Neuronal stem cell (in vitro differentiated cells): Measurements from ENCODE around the gene KMT2A.
"Not testable (repeated sequence)": the region's sequence is repeated elsewhere in the genome, so short reads cannot be mapped to it uniquely, and the experiment has no call there.

Experiments used
- DNase-seq: peaks from one replicate; pipeline ENCODE4 v3.0.0-alpha.2; 2013; ENCODE audit warnings: low spot score
- H2AFZ ChIP-seq: one replicate; pipeline ENCODE4 v1.6.1; 2013; ENCODE audit warnings: mild to moderate bottlenecking, low read length, inconsistent platforms
- H2AK5ac ChIP-seq: 2 replicates; pipeline ENCODE4 v1.6.1; 2013; ENCODE audit warnings: low read depth, mild to moderate bottlenecking, inconsistent platforms, low read length, moderate library complexity, mixed read lengths
- H2BK120ac ChIP-seq: 2 replicates; pipeline ENCODE4 v1.6.1; 2013; ENCODE audit warnings: low read depth, mild to moderate bottlenecking, inconsistent platforms, low read length, moderate library complexity, mixed read lengths
- H2BK12ac ChIP-seq: one replicate; pipeline ENCODE4 v1.6.1; 2013; ENCODE audit warnings: low read length, inconsistent platforms
- H2BK15ac ChIP-seq: 2 replicates; pipeline ENCODE4 v1.6.1; 2013; ENCODE audit warnings: mild to moderate bottlenecking, low read length, inconsistent platforms, mixed read lengths
- H2BK5ac ChIP-seq: one replicate; pipeline ENCODE4 v1.6.1; 2013; ENCODE audit warnings: inconsistent platforms, mild to moderate bottlenecking, low read length, moderate library complexity
- H3K14ac ChIP-seq: one replicate; pipeline ENCODE4 v1.6.1; 2013; ENCODE audit warnings: low read length, inconsistent platforms
- H3K18ac ChIP-seq: 2 replicates; pipeline ENCODE4 v1.6.1; 2013; ENCODE audit warnings: low read length, inconsistent platforms
- H3K23ac ChIP-seq: 2 replicates; pipeline ENCODE4 v1.6.1; 2013; ENCODE audit warnings: low read depth, mild to moderate bottlenecking, mixed read lengths, low read length, inconsistent platforms; ENCODE audit not compliant: poor library complexity
- H3K27ac ChIP-seq: replicated peaks from 3 replicates; pipeline ENCODE4 v1.5.1; 2013; ENCODE audit warnings: low read length, inconsistent platforms
- H3K27me3 ChIP-seq, 3 experiments: 2 replicates each; pipeline ENCODE4 v1.6.1; 2013; ENCODE audit warnings: low read length in 3 of 3, mild to moderate bottlenecking in 2 of 3, inconsistent platforms in 1 of 3, low read depth in 1 of 3, mixed read lengths in 1 of 3, moderate library complexity in 1 of 3; ENCODE audit not compliant: control insufficient read depth in 3 of 3, insufficient read depth in 3 of 3
- H3K36me3 ChIP-seq, 2 donors: replicated peaks in 1 of 2; 2 replicates each; pipeline ENCODE4 v1.6.1; 2013; ENCODE audit warnings: low read length in 2 of 2; ENCODE audit not compliant: control insufficient read depth in 2 of 2, insufficient read depth in 2 of 2
- H3K4ac ChIP-seq: 2 replicates; pipeline ENCODE4 v1.6.1; 2013; ENCODE audit warnings: inconsistent platforms, mild to moderate bottlenecking, low read length, moderate library complexity
- H3K4me1 ChIP-seq, 2 donors: 1 replicate in 1 of 2; 2 replicates in 1 of 2; pipeline ENCODE4 v1.6.1; 2013; ENCODE audit warnings: low read length in 2 of 2, low read depth in 1 of 2; ENCODE audit not compliant: control insufficient read depth in 2 of 2, insufficient read depth in 1 of 2
- H3K4me2 ChIP-seq: one replicate; pipeline ENCODE4 v1.6.1; 2013; ENCODE audit warnings: mild to moderate bottlenecking, low read length, inconsistent platforms; ENCODE audit not compliant: insufficient read depth, poor library complexity, severe bottlenecking
- H3K4me3 ChIP-seq, 2 donors: 2 replicates each; pipeline ENCODE4 v1.5.1; 2013; ENCODE audit warnings: low read length in 2 of 2, mild to moderate bottlenecking in 2 of 2, inconsistent platforms in 1 of 2, moderate library complexity in 1 of 2
- H3K79me1 ChIP-seq: one replicate; pipeline ENCODE4 v1.6.1; 2013; ENCODE audit warnings: low read depth, mild to moderate bottlenecking, inconsistent platforms, low read length, moderate library complexity
- H3K9ac ChIP-seq: one replicate; pipeline ENCODE4 v1.6.1; 2013; ENCODE audit warnings: mild to moderate bottlenecking, low read depth, low read length, inconsistent platforms; ENCODE audit not compliant: poor library complexity
- H3K9me3 ChIP-seq, 2 donors: replicated peaks in 1 of 2; 2 replicates each; pipeline versions ENCODE3 to v1.6.1; 2013; ENCODE audit warnings: low read length in 2 of 2, mild to moderate bottlenecking in 2 of 2, inconsistent platforms in 1 of 2, low read depth in 1 of 2, mixed read lengths in 1 of 2, moderate library complexity in 1 of 2; ENCODE audit not compliant: control insufficient read depth in 2 of 2, insufficient read depth in 1 of 2
- H4K8ac ChIP-seq: one replicate; pipeline ENCODE4 v1.6.1; 2013; ENCODE audit warnings: low read depth, mild to moderate bottlenecking, inconsistent platforms, low read length, moderate library complexity
- H4K91ac ChIP-seq: one replicate; pipeline ENCODE4 v1.6.1; 2013; ENCODE audit warnings: low read length, low read depth, mild to moderate bottlenecking, inconsistent platforms; ENCODE audit not compliant: poor library complexity
- WGBS, 2 donors: extraction: QIAGEN DNeasy Blood & Tissue Kit; methylation state at CpG; one replicate each; pipeline ENCODE4 v1.1.7; 2013; ENCODE audit warnings: missing lambda C conversion rate in 2 of 2, mixed read lengths in 1 of 2; ENCODE audit not compliant: insufficient read length in 2 of 2, insufficient replicate concordance in 1 of 2; ENCODE audit errors: extremely low coverage in 2 of 2; 5-methylcytosine and 5-hydroxymethylcytosine counted together

KMT2A gene

DNA sequence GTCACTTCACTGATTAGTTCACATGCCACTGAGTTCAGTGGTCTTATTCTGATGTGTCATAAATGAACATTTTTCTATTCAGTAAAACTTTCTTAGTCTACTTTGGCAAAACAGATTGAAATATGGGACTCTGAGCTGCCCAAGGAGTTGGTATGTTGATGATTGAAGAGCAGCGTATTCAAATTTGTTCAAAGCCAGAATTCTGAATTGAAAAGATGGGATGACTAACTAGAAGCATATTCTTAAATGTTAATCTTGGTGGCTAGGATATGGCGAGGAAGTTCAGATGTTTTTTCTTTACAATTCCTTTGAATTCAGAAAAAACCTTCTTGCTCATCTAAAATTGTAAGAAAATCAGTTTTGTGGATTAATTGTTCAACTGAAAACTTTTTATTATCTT is 34.7 kb downstream of the KMT2A start:
- H2AK5ac ChIP-seq = no peak overlapping the region
- H4K8ac ChIP-seq = no peak overlapping the region
- no peak overlapping the region for H3K18ac ChIP-seq
- H2AFZ ChIP-seq = no peak overlapping the region
- no peak overlapping the region for H3K9ac ChIP-seq
- no peak overlapping the region for H3K27ac ChIP-seq
- no peak overlapping the region for H3K4ac ChIP-seq
- no peak overlapping the region for H3K4me3 ChIP-seq
- no peaks in the 10 kb centered on the region for H3K27me3 ChIP-seq
- H3K79me1 ChIP-seq = no peaks in the 10 kb centered on the region
- no peak overlapping the region for H2BK120ac ChIP-seq
- DNase-seq = no peak
- no peak overlapping the region for H4K91ac ChIP-seq
- H2BK12ac ChIP-seq = no peak overlapping the region
- H3K4me1 ChIP-seq = no peaks in the 10 kb centered on the region
- H3K4me2 ChIP-seq = no peak overlapping the region
- no peak overlapping the region for H3K14ac ChIP-seq
- no peak overlapping the region for H3K23ac ChIP-seq
- no peak overlapping the region for H2BK5ac ChIP-seq
- H3K9me3 ChIP-seq = no peaks in the 10 kb centered on the region
- no CpG with 5 or more reads among the region's 2 CpGs for WGBS, 2 donors
- peaks cover 12 to 78% of the 10 kb centered on the region in 2 donors for H3K36me3 ChIP-seq
- no peak overlapping the region for H2BK15ac ChIP-seq

DNA sequence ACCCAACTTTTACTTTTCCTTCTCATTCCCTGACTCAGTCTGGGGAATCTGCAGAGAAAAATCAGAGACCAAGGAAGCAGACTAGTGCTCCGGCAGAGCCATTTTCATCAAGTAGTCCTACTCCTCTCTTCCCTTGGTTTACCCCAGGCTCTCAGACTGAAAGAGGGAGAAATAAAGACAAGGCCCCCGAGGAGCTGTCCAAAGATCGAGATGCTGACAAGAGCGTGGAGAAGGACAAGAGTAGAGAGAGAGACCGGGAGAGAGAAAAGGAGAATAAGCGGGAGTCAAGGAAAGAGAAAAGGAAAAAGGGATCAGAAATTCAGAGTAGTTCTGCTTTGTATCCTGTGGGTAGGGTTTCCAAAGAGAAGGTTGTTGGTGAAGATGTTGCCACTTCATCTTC is 37.2 kb downstream of the KMT2A start:
- Histone ChIP-seq H3K23ac (no peak overlapping the region), H4K8ac (no peak overlapping the region), H3K4ac (no peak overlapping the region), H3K36me3 (peaks cover 24 to 95% of the 10 kb centered on the region in 2 donors), H3K27me3 (no peaks in the 10 kb centered on the region), H2BK12ac (no peak overlapping the region), H3K14ac (no peak overlapping the region), H3K18ac (no peak overlapping the region), H2AK5ac (no peak overlapping the region), H3K4me1 (no peaks in the 10 kb centered on the region), H3K9ac (no peak overlapping the region), H3K27ac (no peak overlapping the region), H3K4me2 (no peak overlapping the region), H2BK5ac (no peak overlapping the region), H4K91ac (no peak overlapping the region), H2BK120ac (no peak overlapping the region), H3K79me1 (no peaks in the 10 kb centered on the region), H2BK15ac (no peak overlapping the region), H2AFZ (no peak overlapping the region), H3K4me3 (no peak overlapping the region), H3K9me3 (no peaks in the 10 kb centered on the region)
- no peak for DNase-seq
- no CpG with 5 or more reads among the region's 6 CpGs for WGBS, 2 donors

DNA sequence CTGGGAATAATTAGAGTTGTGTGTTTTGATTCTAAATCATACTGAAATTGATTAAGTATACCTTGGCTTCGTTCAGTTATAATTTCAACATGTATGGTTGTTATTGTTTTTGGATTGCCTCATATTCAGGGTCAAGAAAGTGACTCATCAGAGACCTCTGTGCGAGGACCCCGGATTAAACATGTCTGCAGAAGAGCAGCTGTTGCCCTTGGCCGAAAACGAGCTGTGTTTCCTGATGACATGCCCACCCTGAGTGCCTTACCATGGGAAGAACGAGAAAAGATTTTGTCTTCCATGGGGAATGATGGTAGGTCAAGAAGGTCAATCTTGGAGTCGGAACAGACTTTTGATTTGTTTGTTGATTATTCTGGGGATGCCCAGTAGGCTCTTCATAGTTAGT is 40.4 kb downstream of the KMT2A start:
- H3K23ac ChIP-seq = no peak overlapping the region
- no peak overlapping the region for H2BK15ac ChIP-seq
- H3K27ac ChIP-seq = no peak overlapping the region
- no peak overlapping the region for H2BK5ac ChIP-seq
- no peak overlapping the region for H2BK12ac ChIP-seq
- H3K79me1 ChIP-seq = no peaks in the 10 kb centered on the region
- H3K14ac ChIP-seq = no peak overlapping the region
- no peak overlapping the region for H3K4me3 ChIP-seq
- H3K9me3 ChIP-seq = peaks cover 0 to under 1% of the 10 kb centered on the region in 2 donors
- no peak overlapping the region for H4K8ac ChIP-seq
- no peaks in the 10 kb centered on the region for H3K4me1 ChIP-seq
- peaks cover 33 to 95% of the 10 kb centered on the region in 2 donors for H3K36me3 ChIP-seq
- H3K4me2 ChIP-seq = no peak overlapping the region
- H2AK5ac ChIP-seq = no peak overlapping the region
- no peak overlapping the region for H4K91ac ChIP-seq
- no peak overlapping the region for H2AFZ ChIP-seq
- DNase-seq = no peak
- no peak overlapping the region for H3K9ac ChIP-seq
- no peak overlapping the region for H2BK120ac ChIP-seq
- no peaks in the 10 kb centered on the region for H3K27me3 ChIP-seq
- no peak overlapping the region for H3K4ac ChIP-seq
- H3K18ac ChIP-seq = no peak overlapping the region
- WGBS, 2 donors = no CpG with 5 or more reads among the region's 7 CpGs

DNA sequence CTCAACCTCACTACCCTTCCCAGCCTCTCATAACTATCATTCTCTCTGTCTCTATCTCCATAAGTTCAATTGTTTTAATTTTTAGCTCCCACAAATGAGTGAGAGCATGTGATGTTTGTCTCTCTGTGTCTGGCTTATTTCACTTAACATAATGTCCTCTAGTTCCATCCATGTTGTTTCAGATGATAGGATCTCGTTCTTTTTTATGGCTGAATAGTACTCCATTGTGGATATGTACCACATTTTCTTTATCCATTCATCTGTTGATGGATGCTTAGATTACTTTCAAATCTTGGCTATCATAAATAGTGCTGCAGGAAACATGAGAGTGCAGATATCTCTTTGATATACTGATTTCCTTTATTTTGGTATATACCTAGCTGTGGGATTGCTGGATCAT is 44.9 kb downstream of the KMT2A start:
- H3K79me1 ChIP-seq, H2AK5ac ChIP-seq, DNase-seq, H3K9me3 ChIP-seq, H3K4me3 ChIP-seq, H3K23ac ChIP-seq, H2BK15ac ChIP-seq, H3K27ac ChIP-seq, H3K4me1 ChIP-seq, H4K8ac ChIP-seq, H3K4ac ChIP-seq, H3K27me3 ChIP-seq, H2AFZ ChIP-seq, H4K91ac ChIP-seq, H3K18ac ChIP-seq, H2BK12ac ChIP-seq, H2BK5ac ChIP-seq, H2BK120ac ChIP-seq, H3K4me2 ChIP-seq, H3K14ac ChIP-seq, H3K9ac ChIP-seq: not testable (repeated sequence)
- WGBS, 2 donors = no CpG with 5 or more reads among the region's 1 CpG
- H3K36me3 ChIP-seq = peaks cover 40 to 98% of the 10 kb centered on the region in 2 donors
